NCI-H187 (cell line): Measurements from ENCODE around the gene MED12.

Experiments used
- DNase-seq, 2 experiments: peaks; one replicate each; lab custom pipeline; 2025; lab: John Stamatoyannopoulos, UW

MED12 gene

GRCh38 chrX:71107245-71107644, 11.2 kb upstream of the MED12 start:
- no peak for DNase-seq

GRCh38 chrX:71107762-71108360, 10.5 kb upstream of the MED12 start:
- no peak for DNase-seq

- no peak for DNase-seq
Measured at GRCh38 chrX:71109051-71109450, 9.3 kb upstream of the MED12 start.

GRCh38 chrX:71111141-71111843, 7.1 kb upstream of the MED12 start, which contains the start of gene IL2RG:
Gene IL2RG, minus strand, starts transcription at chrX:71111577. Its CDS starts 38 bp downstream, at chrX:71111539.
- DNase-seq: no peak

GRCh38 chrX:71111921-71112431, 6.4 kb upstream of the MED12 start:
- no peak for DNase-seq

- DNase-seq: no peak
Measured at GRCh38 chrX:71117358-71117757, 1.0 kb upstream of the MED12 start.

GRCh38 chrX:71118985-71119535, 664 bp downstream of the MED12 start:
- DNase-seq: no peak

GRCh38 chrX:71128166-71128833, 9.9 kb downstream of the MED12 start:
- DNase-seq: no peak

- no peak for DNase-seq
Measured at GRCh38 chrX:71128915-71129765, 10.7 kb downstream of the MED12 start.

- DNase-seq: no peak
Measured at GRCh38 chrX:71131510-71131909, 13.1 kb downstream of the MED12 start.

- DNase-seq: no peak
Measured at GRCh38 chrX:71140440-71140839, 22.0 kb downstream of the MED12 start.

- no peak for DNase-seq
Measured at GRCh38 chrX:71143508-71143907, 25.1 kb downstream of the MED12 start.

GRCh38 chrX:71144651-71145050, 26.3 kb downstream of the MED12 start, which contains the start of gene NLGN3:
Gene NLGN3, plus strand, starts transcription at chrX:71144841. Its CDS starts 2,909 bp downstream, at chrX:71147750.
- no peak for DNase-seq

- no peak for DNase-seq
Measured at GRCh38 chrX:71147496-71148277, 29.3 kb downstream of the MED12 start.

GRCh38 chrX:71148278-71148663, 29.9 kb downstream of the MED12 start:
- no peak for DNase-seq

- no peak for DNase-seq
Measured at GRCh38 chrX:71151366-71151765, 33.0 kb downstream of the MED12 start.

- no peak for DNase-seq
Measured at GRCh38 chrX:71154196-71154595, 35.8 kb downstream of the MED12 start.

GRCh38 chrX:71154641-71155040, 36.2 kb downstream of the MED12 start:
- DNase-seq: no peak

GRCh38 chrX:71158603-71159002, 40.2 kb downstream of the MED12 start:
- no peak for DNase-seq

GRCh38 chrX:71159335-71159734, 40.9 kb downstream of the MED12 start:
- DNase-seq: no peak

GRCh38 chrX:71160475-71160874, 42.1 kb downstream of the MED12 start:
- DNase-seq: no peak
